Endodermal cell (in vitro differentiated cells): Measurements from ENCODE around the gene TRMT44. TPM values are rescaled to one million over a fixed set of nuclear protein-coding genes. Genes with fewer than 3 reads are reported as not detected.
A peak's percentile ranks its signal among the peaks of the same experiment; 100 is the strongest.

ENCODE experiments used
- DNase-seq: peaks from one replicate; pipeline ENCODE4 v3.0.0-alpha.2; 2017
- H3K27ac ChIP-seq: 2 replicates; pipeline ENCODE4 v1.5.1; 2013; ENCODE audit warnings: mild to moderate bottlenecking, low read depth, low read length, moderate library complexity
- H3K27me3 ChIP-seq: 2 replicates; pipeline ENCODE4 v1.6.1; 2013; ENCODE audit warnings: mild to moderate bottlenecking, low read length, moderate library complexity; ENCODE audit not compliant: insufficient read depth, control insufficient read depth, poor library complexity, severe bottlenecking
- H3K36me3 ChIP-seq: 2 replicates; pipeline ENCODE4 v1.7.0; 2013; ENCODE audit warnings: mild to moderate bottlenecking, low read length, moderate library complexity; ENCODE audit not compliant: control insufficient read depth, insufficient read depth
- H3K4me1 ChIP-seq: one replicate; pipeline ENCODE4 v1.7.0; 2013; ENCODE audit warnings: low read length; ENCODE audit not compliant: control insufficient read depth, insufficient read depth
- H3K4me3 ChIP-seq: 2 replicates; pipeline ENCODE4 v1.5.1; 2013; ENCODE audit warnings: mild to moderate bottlenecking, low read length, moderate library complexity
- H3K9ac ChIP-seq: 2 replicates; pipeline ENCODE4 v1.6.1; 2013; ENCODE audit warnings: mild to moderate bottlenecking, low read length, moderate library complexity; ENCODE audit not compliant: poor library complexity, severe bottlenecking; ENCODE audit errors: extremely low read depth
- H3K9me3 ChIP-seq: 2 replicates; pipeline ENCODE4 v1.6.1; 2013; ENCODE audit warnings: mild to moderate bottlenecking, low read length, moderate library complexity; ENCODE audit not compliant: control insufficient read depth
- H3K27ac Mint-ChIP-seq: 2 replicates; pipeline ENCODE4 v1.8.0; 2020; ENCODE audit warnings: mixed read lengths
- H3K27me3 Mint-ChIP-seq: 2 replicates; pipeline ENCODE4 v1.8.0; 2021; ENCODE audit warnings: mild to moderate bottlenecking, mixed read lengths; ENCODE audit not compliant: insufficient read depth
- H3K36me3 Mint-ChIP-seq: 2 replicates; pipeline ENCODE4 v1.8.0; 2020; ENCODE audit warnings: low read depth, mixed read lengths
- H3K4me1 Mint-ChIP-seq: 2 replicates; pipeline ENCODE4 v1.8.0; 2020; ENCODE audit warnings: mixed read lengths
- H3K4me3 Mint-ChIP-seq: 2 replicates; pipeline ENCODE4 v1.8.0; 2020; ENCODE audit warnings: mild to moderate bottlenecking, moderate library complexity, mixed read lengths
- H3K9me3 Mint-ChIP-seq: 2 replicates; pipeline ENCODE4 v1.8.0; 2020; ENCODE audit warnings: mild to moderate bottlenecking, mixed read lengths
- WGBS, 2 experiments: methylation state at CpG; one replicate each; pipeline versions ENCODE4 v1.1.5 to v1.1.7; 2013; ENCODE audit warnings: missing lambda C conversion rate in 2 of 2, mixed read lengths in 1 of 2; ENCODE audit not compliant: insufficient coverage in 1 of 2, insufficient read length in 1 of 2; 5-methylcytosine and 5-hydroxymethylcytosine counted together
- total RNA-seq, 2 donors: library from RNA; stranded (reverse); fragmentation: NEBNext Ultra II Directional in 1 of 2; extraction: Animal tissue kit (Norgen Biotek cat#: 25700) in 1 of 2; gene quantifications; 2 replicates in 1 of 2; 3 replicates in 1 of 2; pipeline ENCODE4 v1.2.1, GENCODE V29; 2021
- TF ChIP-seq, protein P1 (sequence below): fragments of 200-600 bp; sonication (generic); conservative IDR thresholded peaks from 2 replicates; pipeline ENCODE4 v1.5.0; 2021; ENCODE audit warnings: antibody characterized with exemption, mild to moderate bottlenecking

TRMT44 gene
- total RNA-seq, 2 donors from 2014 or later: 45.9 to 114 TPM

DNA sequence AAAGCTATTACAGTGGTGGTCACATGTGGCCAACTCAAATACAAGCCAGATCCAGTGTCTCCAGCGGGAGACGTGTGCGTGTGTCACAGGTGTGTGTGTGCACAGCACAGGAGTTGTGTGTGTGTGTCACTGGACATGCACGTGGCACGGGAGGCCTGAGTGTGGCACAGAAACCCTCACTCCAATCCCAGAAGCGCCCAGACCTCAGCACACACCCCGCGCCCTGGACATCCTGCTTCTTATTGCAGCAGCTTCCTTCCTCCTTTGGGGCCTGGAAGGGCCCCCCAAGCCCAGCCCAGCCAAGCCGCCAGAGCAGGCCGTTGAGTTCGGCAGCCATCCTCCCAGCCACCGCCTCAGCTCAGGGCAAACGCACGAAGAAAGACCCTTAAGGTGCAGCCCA is 37.9 kb upstream of the TRMT44 start:
- Mint-ChIP-seq H3K36me3 (peaks cover 65% of the 10 kb centered on the region), H3K4me3 (no peak overlapping the region), H3K27ac (no peak overlapping the region), H3K4me1 (no peaks in the 10 kb centered on the region), H3K9me3 (peaks cover 14% of the 10 kb centered on the region), H3K27me3 (no peaks in the 10 kb centered on the region)
- Histone ChIP-seq H3K27me3 (no peaks in the 10 kb centered on the region), H3K36me3 (peaks cover 87% of the 10 kb centered on the region), H3K27ac (no peak overlapping the region), H3K9me3 (no peaks in the 10 kb centered on the region), H3K4me1 (no peaks in the 10 kb centered on the region), H3K9ac (no peak overlapping the region), H3K4me3 (no peak overlapping the region)
- TF ChIP-seq, protein P1, sequence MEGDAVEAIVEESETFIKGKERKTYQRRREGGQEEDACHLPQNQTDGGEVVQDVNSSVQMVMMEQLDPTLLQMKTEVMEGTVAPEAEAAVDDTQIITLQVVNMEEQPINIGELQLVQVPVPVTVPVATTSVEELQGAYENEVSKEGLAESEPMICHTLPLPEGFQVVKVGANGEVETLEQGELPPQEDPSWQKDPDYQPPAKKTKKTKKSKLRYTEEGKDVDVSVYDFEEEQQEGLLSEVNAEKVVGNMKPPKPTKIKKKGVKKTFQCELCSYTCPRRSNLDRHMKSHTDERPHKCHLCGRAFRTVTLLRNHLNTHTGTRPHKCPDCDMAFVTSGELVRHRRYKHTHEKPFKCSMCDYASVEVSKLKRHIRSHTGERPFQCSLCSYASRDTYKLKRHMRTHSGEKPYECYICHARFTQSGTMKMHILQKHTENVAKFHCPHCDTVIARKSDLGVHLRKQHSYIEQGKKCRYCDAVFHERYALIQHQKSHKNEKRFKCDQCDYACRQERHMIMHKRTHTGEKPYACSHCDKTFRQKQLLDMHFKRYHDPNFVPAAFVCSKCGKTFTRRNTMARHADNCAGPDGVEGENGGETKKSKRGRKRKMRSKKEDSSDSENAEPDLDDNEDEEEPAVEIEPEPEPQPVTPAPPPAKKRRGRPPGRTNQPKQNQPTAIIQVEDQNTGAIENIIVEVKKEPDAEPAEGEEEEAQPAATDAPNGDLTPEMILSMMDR: no peak
- DNase-seq: no peak
- 95% methylated on average over 8 to 14 of the region's 14 CpGs for WGBS, 2 experiments

DNA sequence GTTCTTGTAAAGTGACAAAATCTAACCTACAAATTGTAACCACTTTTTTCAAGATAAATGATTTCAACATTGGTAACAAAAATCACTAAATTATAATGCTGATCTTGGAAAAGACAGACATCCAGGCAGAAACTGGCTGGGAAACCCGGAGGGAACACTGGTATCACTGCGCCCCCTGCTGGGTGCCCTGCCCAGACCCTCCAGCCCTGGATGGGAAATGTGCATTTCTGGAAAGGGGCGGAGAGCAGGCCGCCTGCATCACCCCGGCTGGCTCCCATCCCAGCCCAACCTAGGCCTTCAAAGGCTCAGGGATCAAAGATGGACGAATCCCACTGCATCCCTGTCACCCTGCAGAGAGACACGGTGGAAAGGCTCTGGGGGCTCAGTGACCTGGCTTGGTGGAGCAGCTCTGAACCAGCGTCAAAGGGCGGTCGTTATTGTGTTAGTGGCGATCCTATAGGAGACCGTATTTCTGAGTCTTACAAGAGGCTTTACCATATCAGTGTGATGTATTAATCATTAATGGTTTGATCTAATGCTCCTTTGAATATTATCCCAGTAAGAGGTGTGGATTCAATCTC is 37.3 kb upstream of the TRMT44 start:
- Mint-ChIP-seq H3K27ac (no peak overlapping the region), H3K4me3 (no peak overlapping the region), H3K27me3 (no peaks in the 10 kb centered on the region), H3K4me1 (no peaks in the 10 kb centered on the region), H3K9me3 (peaks cover 14% of the 10 kb centered on the region), H3K36me3 (peaks cover 69% of the 10 kb centered on the region)
- TF ChIP-seq, protein P1: peak; percentile 95
- H3K27me3 ChIP-seq: no peaks in the 10 kb centered on the region
- peaks cover 89% of the 10 kb centered on the region for H3K36me3 ChIP-seq
- no peak overlapping the region for H3K4me3 ChIP-seq
- no peaks in the 10 kb centered on the region for H3K4me1 ChIP-seq
- WGBS, 2 experiments: 66 to 71% methylated on average over 9 to 12 of the region's 12 CpGs
- H3K9ac ChIP-seq: no peak overlapping the region
- peak; percentile 94 for DNase-seq
- no peak overlapping the region for H3K27ac ChIP-seq
- H3K9me3 ChIP-seq: no peaks in the 10 kb centered on the region

DNA sequence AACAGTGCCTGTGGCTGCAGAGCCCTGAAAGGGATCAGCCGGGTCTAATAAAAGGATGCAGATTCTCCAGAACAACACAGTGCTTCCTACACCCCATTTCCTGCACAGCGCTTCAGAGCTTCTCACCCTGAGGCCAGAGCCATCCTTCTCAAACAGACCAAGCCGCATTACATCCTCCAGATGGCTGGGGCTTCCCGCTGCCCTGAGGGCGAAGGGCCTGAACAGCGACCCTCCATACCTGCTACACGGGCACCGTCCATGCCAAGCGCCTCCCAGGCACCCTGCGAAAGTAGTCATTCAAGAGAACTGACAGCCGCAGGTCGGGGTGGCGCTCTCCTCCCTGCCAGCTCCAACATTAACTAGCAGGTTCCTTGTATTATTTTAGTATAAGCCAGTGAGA is 36.6 kb upstream of the TRMT44 start:
- 86 to 94% methylated on average over 7 to 13 of the region's 13 CpGs for WGBS, 2 experiments
- no peaks in the 10 kb centered on the region for H3K27me3 Mint-ChIP-seq
- no peaks in the 10 kb centered on the region for H3K4me1 Mint-ChIP-seq
- no peaks in the 10 kb centered on the region for H3K4me1 ChIP-seq
- no peak for DNase-seq
- no peak overlapping the region for H3K4me3 ChIP-seq
- no peak overlapping the region for H3K27ac Mint-ChIP-seq
- H3K9me3 Mint-ChIP-seq: peaks cover 14% of the 10 kb centered on the region
- H3K9me3 ChIP-seq: no peaks in the 10 kb centered on the region
- no peak overlapping the region for H3K4me3 Mint-ChIP-seq
- peaks cover 68% of the 10 kb centered on the region for H3K36me3 Mint-ChIP-seq
- TF ChIP-seq, protein P1: no peak
- no peak overlapping the region for H3K27ac ChIP-seq
- no peak overlapping the region for H3K9ac ChIP-seq
- H3K36me3 ChIP-seq: peaks cover 89% of the 10 kb centered on the region
- no peaks in the 10 kb centered on the region for H3K27me3 ChIP-seq
